DND-41 (cell line): ENCODE data around the gene CYFIP1.

Experiments
- EZH2 ChIP-seq: IDR thresholded peaks from 3 replicates; pipeline ENCODE4 v1.6.1; 2012; ENCODE audit warnings: borderline replicate concordance, low read depth, mild to moderate bottlenecking, moderate library complexity, low read length, inconsistent platforms; ENCODE audit not compliant: severe bottlenecking
- TF ChIP-seq, protein P1 (sequence below): IDR thresholded peaks from 2 replicates; pipeline ENCODE4 v1.5.1; 2012; ENCODE audit warnings: borderline replicate concordance, low read length, moderate library complexity, mild to moderate bottlenecking; ENCODE audit not compliant: poor library complexity, severe bottlenecking; ENCODE audit errors: extremely low read depth

DNA sequence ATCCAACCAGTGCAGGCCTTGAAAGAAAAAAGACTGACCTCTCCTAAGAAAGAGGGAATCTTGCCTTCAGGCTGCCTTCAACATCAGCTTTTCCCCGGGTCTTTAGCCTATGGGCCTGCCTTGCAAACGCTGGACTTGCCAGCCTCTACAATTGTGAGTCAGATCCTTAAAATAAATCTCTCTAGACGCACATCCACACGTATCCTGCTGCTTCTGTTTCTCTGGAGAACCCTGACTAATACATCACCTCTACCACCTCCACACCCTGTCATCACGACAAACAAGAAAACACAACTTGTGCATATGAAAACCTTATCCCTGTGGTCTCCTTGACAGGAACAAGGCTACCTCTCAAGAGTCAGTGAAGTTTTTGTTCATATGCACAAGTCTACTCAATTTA lies 11.8 kb downstream of the CYFIP1 start:
- TF ChIP-seq, protein P1, sequence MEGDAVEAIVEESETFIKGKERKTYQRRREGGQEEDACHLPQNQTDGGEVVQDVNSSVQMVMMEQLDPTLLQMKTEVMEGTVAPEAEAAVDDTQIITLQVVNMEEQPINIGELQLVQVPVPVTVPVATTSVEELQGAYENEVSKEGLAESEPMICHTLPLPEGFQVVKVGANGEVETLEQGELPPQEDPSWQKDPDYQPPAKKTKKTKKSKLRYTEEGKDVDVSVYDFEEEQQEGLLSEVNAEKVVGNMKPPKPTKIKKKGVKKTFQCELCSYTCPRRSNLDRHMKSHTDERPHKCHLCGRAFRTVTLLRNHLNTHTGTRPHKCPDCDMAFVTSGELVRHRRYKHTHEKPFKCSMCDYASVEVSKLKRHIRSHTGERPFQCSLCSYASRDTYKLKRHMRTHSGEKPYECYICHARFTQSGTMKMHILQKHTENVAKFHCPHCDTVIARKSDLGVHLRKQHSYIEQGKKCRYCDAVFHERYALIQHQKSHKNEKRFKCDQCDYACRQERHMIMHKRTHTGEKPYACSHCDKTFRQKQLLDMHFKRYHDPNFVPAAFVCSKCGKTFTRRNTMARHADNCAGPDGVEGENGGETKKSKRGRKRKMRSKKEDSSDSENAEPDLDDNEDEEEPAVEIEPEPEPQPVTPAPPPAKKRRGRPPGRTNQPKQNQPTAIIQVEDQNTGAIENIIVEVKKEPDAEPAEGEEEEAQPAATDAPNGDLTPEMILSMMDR: no peak
- no peak for TF ChIP-seq EZH2
